ENCODE data around the gene GSPT2.

Gene GSPT2

DNA sequence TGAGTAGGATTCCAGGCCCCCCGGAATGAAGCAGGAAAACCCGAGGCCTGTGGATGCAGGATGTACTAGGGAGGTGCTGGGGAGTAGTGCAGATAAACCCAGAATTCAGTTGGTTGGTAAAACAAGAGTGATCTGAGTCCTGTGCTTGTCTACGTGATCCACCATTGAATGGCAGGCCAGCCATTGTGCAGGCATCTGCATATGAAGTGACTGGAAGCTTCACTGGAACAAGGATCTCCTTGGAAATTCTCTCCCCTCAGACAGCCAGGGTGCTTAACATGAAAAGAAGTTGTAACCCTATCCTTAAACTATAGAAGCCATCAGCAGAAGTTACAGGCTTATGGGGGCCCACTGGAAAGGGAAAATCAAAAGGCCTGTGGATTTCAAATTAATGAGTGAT is 656 bp upstream of the GSPT2 start:
- H3K4me3 ChIP-seq (ENCODE audit: low read depth, low read length): peak overlapping the region; percentile 68
- CTCF ChIA-PET: no interaction called here
- POLR2A ChIA-PET: no interaction called here
- no peak for DNase-seq (ENCODE audit: low read depth, low spot score)
- TF ChIP-seq, protein P1, sequence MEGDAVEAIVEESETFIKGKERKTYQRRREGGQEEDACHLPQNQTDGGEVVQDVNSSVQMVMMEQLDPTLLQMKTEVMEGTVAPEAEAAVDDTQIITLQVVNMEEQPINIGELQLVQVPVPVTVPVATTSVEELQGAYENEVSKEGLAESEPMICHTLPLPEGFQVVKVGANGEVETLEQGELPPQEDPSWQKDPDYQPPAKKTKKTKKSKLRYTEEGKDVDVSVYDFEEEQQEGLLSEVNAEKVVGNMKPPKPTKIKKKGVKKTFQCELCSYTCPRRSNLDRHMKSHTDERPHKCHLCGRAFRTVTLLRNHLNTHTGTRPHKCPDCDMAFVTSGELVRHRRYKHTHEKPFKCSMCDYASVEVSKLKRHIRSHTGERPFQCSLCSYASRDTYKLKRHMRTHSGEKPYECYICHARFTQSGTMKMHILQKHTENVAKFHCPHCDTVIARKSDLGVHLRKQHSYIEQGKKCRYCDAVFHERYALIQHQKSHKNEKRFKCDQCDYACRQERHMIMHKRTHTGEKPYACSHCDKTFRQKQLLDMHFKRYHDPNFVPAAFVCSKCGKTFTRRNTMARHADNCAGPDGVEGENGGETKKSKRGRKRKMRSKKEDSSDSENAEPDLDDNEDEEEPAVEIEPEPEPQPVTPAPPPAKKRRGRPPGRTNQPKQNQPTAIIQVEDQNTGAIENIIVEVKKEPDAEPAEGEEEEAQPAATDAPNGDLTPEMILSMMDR (IDR thresholded peaks at IDR 0.05; ENCODE audit: insufficient read depth, low read length, missing control alignments): no peak

DNA sequence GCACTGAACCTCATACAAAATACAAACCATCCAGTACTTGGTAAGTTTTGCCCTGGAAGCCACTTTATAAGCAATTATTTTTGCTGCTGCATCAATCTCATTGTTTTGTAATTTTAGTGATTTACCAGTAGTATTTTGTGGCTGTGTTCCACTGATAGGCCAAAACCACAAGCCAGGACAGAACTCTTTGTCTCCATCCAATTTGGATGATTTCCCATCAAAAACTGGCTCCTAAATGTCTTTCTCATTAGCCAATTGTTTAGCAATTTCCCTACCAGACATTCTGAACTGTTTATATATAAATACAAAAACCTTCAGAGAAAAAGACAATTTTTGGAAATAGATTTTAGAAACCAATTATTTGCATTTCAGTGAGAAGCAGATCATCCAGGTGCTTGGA is 4.4 kb downstream of the GSPT2 start:
- TF ChIP-seq, protein P1 (IDR thresholded peaks at IDR 0.05; ENCODE audit: insufficient read depth, low read length, missing control alignments): no peak
- ChIA-PET CTCF (no interaction called here), POLR2A (no interaction called here)
- H3K4me3 ChIP-seq (ENCODE audit: low read depth, low read length): no peak overlapping the region
- DNase-seq (ENCODE audit: low read depth, low spot score): no peak

DNA sequence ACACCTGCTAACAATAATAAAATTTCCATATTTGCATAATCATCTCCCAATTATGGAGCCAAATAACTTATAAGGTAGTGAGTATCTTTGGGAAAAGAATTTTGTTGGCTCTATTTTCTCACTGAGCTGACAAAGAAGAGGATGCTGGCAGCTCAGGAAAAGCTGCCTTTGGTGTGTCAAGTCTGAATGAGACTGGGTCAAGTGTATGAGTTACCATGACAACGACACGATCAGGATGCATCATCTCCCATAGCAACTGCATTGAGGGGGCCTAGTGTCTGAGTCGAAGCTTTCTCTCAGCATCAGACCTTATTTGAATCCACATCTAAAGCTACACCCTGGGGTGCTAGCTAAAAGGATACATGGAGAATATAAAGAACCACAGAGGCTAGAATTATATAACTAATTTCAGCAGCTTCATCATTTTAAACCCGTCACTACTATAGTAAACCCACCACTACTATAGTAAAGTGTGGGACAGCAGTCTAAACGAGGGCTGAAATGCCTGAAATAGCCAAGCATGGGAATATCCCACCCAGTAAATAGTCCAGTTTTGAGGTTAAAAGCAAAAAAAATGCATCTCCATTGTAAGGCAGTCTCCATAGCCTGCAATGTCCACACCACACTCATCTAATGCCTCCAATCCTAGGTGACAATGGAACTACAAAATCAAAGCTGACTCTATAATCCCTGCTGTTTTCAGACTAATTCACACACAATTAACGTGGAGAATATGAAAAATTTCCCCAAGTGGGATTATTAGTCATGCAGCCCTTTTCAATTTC is 16.0 kb downstream of the GSPT2 start:
- no peak for DNase-seq (ENCODE audit: low read depth, low spot score)

DNA sequence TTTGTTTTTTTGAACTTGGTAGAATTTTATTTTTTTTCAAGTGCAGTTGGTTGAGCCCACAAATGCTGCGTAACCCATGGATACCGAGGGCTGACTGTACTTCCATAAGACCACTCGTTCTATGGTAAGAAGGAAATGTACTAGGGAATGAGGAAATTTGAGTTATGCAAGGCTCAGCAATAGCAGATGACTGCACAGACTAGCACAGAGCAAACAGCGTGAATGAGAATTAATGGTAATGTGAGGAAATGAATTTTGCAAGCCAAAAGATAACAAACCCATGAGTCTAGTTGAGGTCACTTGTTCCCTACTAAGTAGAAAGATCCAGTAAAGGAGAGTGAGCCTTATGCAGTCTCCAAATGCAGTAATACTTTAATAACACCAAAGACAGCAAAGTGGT is 17.4 kb downstream of the GSPT2 start:
- H3K4me3 ChIP-seq (ENCODE audit: low read depth, low read length): no peak overlapping the region
- ChIA-PET CTCF (no interaction called here), POLR2A (no interaction called here)
- TF ChIP-seq, protein P1 (IDR thresholded peaks at IDR 0.05; ENCODE audit: insufficient read depth, low read length, missing control alignments): no peak
- DNase-seq (ENCODE audit: low read depth, low spot score): no peak

More for the DNA sequence above, 16.0 kb downstream of the GSPT2 start:
- H3K4me3 ChIP-seq (ENCODE audit: low read depth, low read length): no peak overlapping the region
- TF ChIP-seq, protein P1 (IDR thresholded peaks at IDR 0.05; ENCODE audit: insufficient read depth, low read length, missing control alignments): no peak
- CTCF ChIA-PET: no interaction called here
- POLR2A ChIA-PET: no interaction called here

DNA sequence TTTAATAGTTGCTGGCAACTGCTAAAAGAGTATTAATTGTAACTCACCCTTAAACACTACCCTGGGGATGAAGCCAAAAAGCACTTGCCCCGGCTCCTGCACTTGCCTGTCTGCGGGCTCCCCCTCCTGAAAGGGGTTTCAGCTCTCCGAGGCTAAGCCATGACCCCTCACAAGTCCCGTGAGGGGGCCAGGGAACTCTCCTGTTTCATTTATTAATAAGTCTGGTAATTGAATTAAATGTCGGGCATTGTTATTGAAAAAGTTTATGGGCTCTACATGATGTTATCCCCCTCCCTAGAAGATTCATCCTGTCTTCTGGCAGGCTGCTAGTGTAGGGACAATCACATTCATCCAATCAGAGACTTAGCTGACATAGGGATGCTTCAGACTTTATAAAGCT is 23.3 kb downstream of the GSPT2 start:
- TF ChIP-seq, protein P1 (IDR thresholded peaks at IDR 0.05; ENCODE audit: insufficient read depth, low read length, missing control alignments): no peak
- ChIA-PET POLR2A (no interaction called here), CTCF (no interaction called here)
- H3K4me3 ChIP-seq (ENCODE audit: low read depth, low read length): no peak overlapping the region
- DNase-seq (ENCODE audit: low read depth, low spot score): no peak

DNA sequence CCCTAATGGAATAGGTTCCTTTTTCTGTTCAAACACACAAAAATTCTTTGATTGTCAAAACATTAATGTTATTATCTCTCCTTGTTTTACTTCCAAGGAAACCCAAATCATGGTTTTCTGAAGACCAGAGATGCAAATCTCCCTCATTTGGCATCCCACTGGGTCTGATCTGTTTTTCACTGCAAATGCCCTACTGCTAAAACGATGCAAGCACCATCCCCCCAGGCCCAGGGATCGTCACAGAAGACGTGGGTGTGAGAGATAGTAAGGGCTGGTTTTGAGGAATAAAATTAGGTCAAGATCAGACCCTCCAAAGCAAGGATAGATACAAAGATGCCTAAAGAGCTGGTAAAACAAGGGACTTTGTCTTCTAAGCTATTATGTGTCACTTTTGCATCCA is 33.6 kb downstream of the GSPT2 start:
- TF ChIP-seq, protein P1 (IDR thresholded peaks at IDR 0.05; ENCODE audit: insufficient read depth, low read length, missing control alignments): no peak
- DNase-seq (ENCODE audit: low read depth, low spot score): no peak
- POLR2A ChIA-PET: no interaction called here
- no peak overlapping the region for H3K4me3 ChIP-seq (ENCODE audit: low read depth, low read length)
- CTCF ChIA-PET: no interaction called here
